ENCODE data around the gene AS3MT.

GRCh38 chr10:102951316-102951715 is 82.0 kb downstream of the AS3MT start:
- TF ChIP-seq POLR2A (IDR thresholded peaks at IDR 0.05; ENCODE audit: low read depth, low read length) (no peak), POLR2AphosphoS5 (IDR thresholded peaks at IDR 0.05; ENCODE audit: low read depth, low read length) (no peak), TAF1 (IDR thresholded peaks at IDR 0.05; ENCODE audit: low read depth, low read length) (no peak), PAX5 (IDR thresholded peaks at IDR 0.05; ENCODE audit: insufficient read depth, low read length, severe bottlenecking) (no peak)
